HFFc6 (cell line): ENCODE data around the gene MAD1L1. TPM values are rescaled to one million over a fixed set of nuclear protein-coding genes. Genes with fewer than 3 reads are reported as not detected.

ENCODE experiments used
- DNase-seq: peaks from one replicate; pipeline ENCODE4 v3.0.0-alpha.2; 2018
- H3K27ac Mint-ChIP-seq: 2 replicates; pipeline ENCODE4 v1.8.0; 2020; ENCODE audit warnings: mild to moderate bottlenecking, mixed read lengths
- H3K27me3 Mint-ChIP-seq: 2 replicates; pipeline ENCODE4 v1.8.0; 2021; ENCODE audit warnings: mild to moderate bottlenecking, moderate library complexity, mixed read lengths; ENCODE audit not compliant: insufficient read depth
- H3K36me3 Mint-ChIP-seq: 2 replicates; pipeline ENCODE4 v1.8.0; 2021; ENCODE audit warnings: low read depth, mixed read lengths
- H3K4me1 Mint-ChIP-seq: 2 replicates; pipeline ENCODE4 v1.8.0; 2020; ENCODE audit warnings: low read depth, mixed read lengths
- H3K4me3 Mint-ChIP-seq: 2 replicates; pipeline ENCODE4 v1.8.0; 2020; ENCODE audit warnings: mild to moderate bottlenecking, moderate library complexity, mixed read lengths
- H3K9me3 Mint-ChIP-seq: 2 replicates; pipeline ENCODE4 v1.8.0; 2020; ENCODE audit warnings: mild to moderate bottlenecking, mixed read lengths
- total RNA-seq, 6 experiments: library from RNA; stranded (reverse); fragmentation: NEBNext Ultra II Directional; extraction: Animal tissue kit (Norgen Biotek cat#: 25700); gene quantifications; 2 replicates in 1 of 6; 3 replicates in 5 of 6; pipeline ENCODE4 v1.2.3, GENCODE V29; 2021
- TF ChIP-seq, protein P1 (sequence below): fragments of 200-600 bp; sonication (generic); IDR thresholded peaks from 2 replicates; pipeline ENCODE4 v1.5.0; 2021; ENCODE audit warnings: antibody characterized with exemption, mild to moderate bottlenecking

MAD1L1 gene
- total RNA-seq, 6 experiments from 2014 or later = 34.6 to 44.8 (median 40.2) TPM

DNA sequence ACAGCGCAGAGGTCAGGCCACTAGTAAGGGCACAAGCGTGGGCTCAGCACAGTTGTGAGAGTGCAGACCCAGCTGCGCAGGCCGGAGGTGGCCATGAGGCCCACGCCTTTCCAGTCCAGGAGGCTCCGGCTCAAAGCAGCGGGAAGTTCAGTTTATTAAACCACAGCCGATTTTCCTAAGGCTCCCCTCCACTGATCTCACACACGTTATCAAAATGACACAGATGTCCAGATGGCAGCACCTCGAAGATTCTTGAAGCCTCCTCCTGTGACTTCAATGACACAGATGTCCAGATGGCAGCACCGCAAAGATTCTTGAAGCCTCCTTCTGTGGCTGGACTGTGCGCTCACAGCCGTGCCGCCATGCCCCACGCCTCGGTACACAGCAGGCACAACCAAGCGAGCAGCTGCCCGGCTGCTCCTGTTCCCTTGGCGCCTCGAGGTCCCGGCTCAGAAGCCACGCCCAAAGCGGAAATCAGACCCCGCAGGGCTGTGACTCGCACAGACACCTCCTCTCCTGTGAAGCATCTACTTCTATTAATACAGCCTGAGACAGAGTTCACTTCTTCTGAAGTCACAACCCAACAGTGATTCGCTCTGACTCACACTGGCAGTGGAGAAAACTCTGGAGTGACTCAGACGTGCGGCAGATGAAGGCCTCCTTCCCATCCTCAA is 122.7 kb downstream of the MAD1L1 start:
- Mint-ChIP-seq H3K27me3 (peaks cover 4% of the 10 kb centered on the region), H3K4me3 (peak overlapping the region; percentile 71), H3K27ac (peak overlapping the region; percentile 98), H3K9me3 (no peaks in the 10 kb centered on the region), H3K36me3 (peaks cover 18% of the 10 kb centered on the region), H3K4me1 (peaks cover 63% of the 10 kb centered on the region)
- TF ChIP-seq, protein P1, sequence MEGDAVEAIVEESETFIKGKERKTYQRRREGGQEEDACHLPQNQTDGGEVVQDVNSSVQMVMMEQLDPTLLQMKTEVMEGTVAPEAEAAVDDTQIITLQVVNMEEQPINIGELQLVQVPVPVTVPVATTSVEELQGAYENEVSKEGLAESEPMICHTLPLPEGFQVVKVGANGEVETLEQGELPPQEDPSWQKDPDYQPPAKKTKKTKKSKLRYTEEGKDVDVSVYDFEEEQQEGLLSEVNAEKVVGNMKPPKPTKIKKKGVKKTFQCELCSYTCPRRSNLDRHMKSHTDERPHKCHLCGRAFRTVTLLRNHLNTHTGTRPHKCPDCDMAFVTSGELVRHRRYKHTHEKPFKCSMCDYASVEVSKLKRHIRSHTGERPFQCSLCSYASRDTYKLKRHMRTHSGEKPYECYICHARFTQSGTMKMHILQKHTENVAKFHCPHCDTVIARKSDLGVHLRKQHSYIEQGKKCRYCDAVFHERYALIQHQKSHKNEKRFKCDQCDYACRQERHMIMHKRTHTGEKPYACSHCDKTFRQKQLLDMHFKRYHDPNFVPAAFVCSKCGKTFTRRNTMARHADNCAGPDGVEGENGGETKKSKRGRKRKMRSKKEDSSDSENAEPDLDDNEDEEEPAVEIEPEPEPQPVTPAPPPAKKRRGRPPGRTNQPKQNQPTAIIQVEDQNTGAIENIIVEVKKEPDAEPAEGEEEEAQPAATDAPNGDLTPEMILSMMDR = no peak
- peak; percentile 95 for DNase-seq

DNA sequence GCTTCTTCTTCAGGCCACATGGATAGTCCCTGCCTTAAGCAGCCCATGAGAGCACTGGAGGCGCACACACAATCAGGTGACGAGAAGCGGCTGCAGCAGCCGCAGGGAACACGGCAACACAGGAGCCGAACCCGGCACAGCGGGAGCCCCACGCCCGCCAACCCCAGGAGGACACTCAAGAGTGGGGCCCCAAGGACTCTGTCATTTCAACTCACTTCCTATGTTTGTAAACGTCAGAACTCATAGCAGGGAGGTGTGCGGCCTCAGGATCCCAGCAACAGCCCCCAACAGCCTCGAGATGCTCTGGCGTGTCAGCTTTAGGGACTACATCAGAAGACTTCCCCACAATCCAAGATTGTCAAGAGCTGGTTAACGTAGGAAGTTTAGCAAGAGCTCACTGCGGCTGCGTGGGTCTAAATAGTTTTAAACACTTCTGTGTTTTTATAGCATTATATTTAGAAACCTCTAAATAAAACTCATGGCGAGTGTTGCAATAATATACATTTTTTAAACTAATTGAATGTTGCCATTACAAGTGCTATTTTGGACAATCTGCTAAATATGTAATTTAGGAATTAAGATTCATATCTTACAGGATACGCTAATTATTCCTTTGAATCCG is 123.4 kb downstream of the MAD1L1 start:
- peaks cover 64% of the 10 kb centered on the region for H3K4me1 Mint-ChIP-seq

DNA sequence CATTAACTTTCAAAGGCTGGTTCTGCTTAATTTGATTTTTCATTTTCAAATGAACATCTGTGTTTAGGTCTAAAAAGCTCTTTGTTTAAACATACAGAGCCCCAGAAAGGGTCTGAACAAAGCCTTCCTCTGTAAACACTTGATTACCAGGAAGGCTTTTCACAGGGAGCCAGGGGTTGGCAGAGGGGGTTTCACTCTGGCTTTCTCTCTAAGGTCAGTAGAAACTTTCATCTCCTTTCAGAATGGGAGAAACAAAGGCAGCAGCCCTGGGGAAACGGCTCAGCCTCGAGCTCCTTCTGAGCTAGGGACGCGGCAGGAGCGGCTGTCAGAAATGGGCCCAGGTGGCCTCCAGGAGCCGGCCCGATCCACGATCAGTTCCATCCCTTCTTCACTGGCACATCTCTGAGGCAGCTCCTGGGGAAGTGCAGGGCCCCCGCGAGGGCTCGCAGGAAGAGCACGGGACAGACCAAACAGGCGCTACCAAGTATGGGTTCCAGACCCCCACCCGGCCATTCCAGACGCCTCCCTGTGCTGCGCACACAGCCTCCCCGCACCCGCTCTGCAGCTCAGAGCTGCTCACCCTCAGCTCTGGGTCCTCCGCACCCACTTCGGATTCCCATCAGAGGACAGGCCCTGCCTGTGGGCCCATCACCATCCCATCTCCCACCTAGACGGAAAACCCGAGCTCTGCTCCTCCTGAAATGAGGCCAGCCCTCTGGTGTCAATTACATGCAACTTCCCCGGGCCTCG is 124.1 kb downstream of the MAD1L1 start:
- Mint-ChIP-seq H3K9me3 (no peaks in the 10 kb centered on the region), H3K4me3 (no peak overlapping the region), H3K4me1 (peaks cover 63% of the 10 kb centered on the region), H3K27ac (peak overlapping the region; percentile 98; the same call in 1 of the 2 replicates), H3K36me3 (peaks cover 11% of the 10 kb centered on the region), H3K27me3 (peaks cover 4% of the 10 kb centered on the region)
- TF ChIP-seq, protein P1 = no peak
- DNase-seq = no peak

More for the DNA sequence above, 123.4 kb downstream of the MAD1L1 start:
- Mint-ChIP-seq H3K27ac (peak overlapping the region; percentile 98), H3K36me3 (peaks cover 18% of the 10 kb centered on the region), H3K9me3 (no peaks in the 10 kb centered on the region), H3K27me3 (peaks cover 4% of the 10 kb centered on the region), H3K4me3 (no peak overlapping the region; the same call in 1 of the 2 replicates)
- TF ChIP-seq, protein P1 = no peak
- no peak for DNase-seq

DNA sequence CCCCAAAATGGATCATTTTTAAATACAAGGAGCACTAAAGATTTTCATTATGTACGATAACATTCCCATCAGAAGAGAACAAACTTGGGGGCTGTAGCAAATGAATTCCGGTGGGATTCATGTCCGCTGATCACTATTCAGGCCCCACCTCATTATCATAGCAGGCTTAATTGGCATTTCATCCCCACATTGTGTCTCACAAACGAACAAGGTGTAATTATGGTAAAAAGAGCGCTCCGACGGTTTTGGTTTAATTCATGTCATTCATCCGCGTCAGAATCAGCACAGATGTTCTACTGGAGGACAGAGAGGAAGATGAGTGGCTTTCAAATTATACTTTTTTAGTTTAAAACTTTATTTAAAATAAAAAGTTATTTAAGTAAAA is 124.7 kb downstream of the MAD1L1 start:
- Mint-ChIP-seq H3K27ac (no peak overlapping the region), H3K36me3 (peaks cover 11% of the 10 kb centered on the region), H3K9me3 (no peaks in the 10 kb centered on the region), H3K27me3 (peaks cover 4% of the 10 kb centered on the region), H3K4me1 (peaks cover 60% of the 10 kb centered on the region), H3K4me3 (no peak overlapping the region)
- TF ChIP-seq, protein P1 = no peak
- no peak for DNase-seq

DNA sequence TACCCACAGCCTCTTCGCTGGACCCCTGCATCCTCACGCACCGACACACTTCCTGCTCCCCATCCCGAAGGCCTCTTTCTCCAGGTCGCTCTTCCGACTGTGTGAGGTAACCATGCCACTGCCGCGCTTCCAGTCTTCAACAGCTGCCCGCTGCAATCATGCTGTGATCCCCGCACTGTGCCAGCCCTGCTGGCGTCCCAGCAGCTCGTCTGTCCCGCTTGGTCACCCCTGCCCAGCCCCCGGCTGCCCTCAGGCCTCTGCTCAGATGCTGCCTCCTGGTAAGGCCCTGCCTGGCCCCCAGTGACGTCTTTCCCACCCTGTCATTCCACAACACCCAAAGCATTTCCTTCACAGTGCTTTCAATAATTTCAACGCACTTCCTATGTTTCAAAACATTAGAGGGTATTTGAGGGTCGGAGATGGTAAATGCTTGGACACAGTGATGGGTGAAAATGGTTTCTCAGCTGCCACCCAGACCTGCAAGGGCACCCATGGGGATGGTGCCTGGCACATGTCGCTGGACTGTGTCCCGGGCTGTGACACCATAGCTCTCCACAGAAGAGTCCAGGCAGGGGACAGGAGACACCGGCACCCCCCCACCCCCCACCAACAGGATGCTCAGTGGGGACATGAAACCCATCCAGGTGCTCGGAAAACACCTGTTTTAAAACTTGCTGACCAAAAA is 125.2 kb downstream of the MAD1L1 start:
- Mint-ChIP-seq H3K4me1 (peaks cover 57% of the 10 kb centered on the region), H3K27me3 (peaks cover 4% of the 10 kb centered on the region), H3K36me3 (peaks cover 13% of the 10 kb centered on the region), H3K27ac (no peak overlapping the region), H3K9me3 (no peaks in the 10 kb centered on the region), H3K4me3 (no peak overlapping the region)
- no peak for DNase-seq
- TF ChIP-seq, protein P1 = no peak
